ENCODE data around the gene NRG3.
"Not testable (repeated sequence)": the region's sequence is repeated elsewhere in the genome, so short reads cannot be mapped to it uniquely, and the experiment has no call there.

Gene NRG3

DNA sequence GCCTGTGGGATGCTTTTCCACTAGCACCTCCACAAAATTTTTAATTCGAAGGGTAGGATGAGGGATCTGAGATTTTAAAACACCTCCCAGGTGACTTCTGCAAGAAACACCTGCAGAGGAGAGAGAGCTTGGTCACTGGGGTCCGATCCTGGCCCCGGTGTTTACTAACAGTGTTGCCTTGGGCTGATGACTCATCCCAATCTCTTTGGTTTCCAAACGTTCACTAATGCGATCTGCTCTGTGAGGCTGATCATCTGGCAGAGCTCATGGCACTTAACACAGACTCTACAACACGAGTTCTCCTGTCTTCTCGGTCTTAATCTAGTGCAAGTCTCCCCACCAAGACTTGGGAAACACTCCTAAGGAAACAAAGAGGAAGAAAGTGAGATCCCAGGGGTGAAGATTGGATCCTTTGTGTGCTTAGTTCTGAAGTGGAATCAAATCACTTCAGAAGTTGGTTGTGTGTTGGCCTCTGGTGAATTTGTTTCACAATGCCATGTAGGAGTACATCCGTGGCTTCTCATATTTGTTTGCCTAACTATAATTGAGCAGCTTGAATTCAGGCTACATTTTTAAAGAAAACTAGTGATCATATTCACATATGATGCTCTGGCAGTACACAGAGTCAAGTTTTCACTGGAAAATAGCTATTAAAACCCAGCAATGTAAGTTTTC, 407.9 kb downstream of the NRG3 start:
- no peak for DNase-seq (ENCODE audit: low read depth)

DNA sequence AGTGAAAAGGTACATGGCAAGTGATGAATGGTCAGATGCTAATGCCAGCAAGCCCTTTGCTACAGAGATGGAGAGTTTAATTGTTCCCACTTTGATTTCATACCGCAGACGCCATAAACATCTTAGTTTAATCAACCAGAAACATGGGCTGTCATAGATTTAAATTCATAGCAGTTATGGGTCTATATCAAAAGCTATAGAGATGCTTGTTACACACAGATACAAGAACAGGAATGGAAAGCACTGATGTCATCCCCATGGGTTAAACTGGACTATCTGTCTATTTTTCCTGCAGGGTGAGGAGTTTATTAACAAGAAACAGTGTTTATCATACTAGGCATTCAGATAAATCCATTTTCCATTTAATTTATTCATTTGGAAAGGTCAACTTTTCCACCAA, 409.2 kb downstream of the NRG3 start:
- DNase-seq (ENCODE audit: low read depth): no peak

DNA sequence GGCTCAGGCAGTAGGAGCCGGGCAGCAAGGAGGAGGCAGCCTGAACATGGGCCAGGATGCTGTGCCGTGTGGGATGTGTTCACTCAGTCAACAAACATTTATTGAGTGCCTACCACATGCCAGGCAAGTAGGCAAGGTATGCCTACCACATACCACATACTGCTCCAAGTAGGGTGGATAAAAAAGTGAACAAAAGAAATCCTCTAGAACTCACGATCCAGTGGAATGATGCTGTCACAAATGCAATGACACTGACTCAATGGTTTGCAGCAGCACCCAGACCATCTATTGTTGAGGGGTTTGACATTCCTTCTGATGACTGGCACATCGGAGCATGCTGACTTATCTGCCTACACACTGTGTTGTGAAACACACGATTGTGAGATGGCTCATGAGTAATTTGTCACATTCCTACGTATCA, 413.5 kb downstream of the NRG3 start:
- no peak for DNase-seq (ENCODE audit: low read depth)

- DNase-seq (ENCODE audit: low read depth): no peak
Measured at GRCh38 chr10:82289945-82290344, 415.0 kb downstream of the NRG3 start.

GRCh38 chr10:82294874-82295378, 419.9 kb downstream of the NRG3 start:
- DNase-seq (ENCODE audit: low read depth): no peak

GRCh38 chr10:82308641-82309040, 433.6 kb downstream of the NRG3 start:
- DNase-seq (ENCODE audit: low read depth): no peak

- DNase-seq (ENCODE audit: low read depth): no peak
Measured at GRCh38 chr10:82310839-82311238, 435.8 kb downstream of the NRG3 start.

GRCh38 chr10:82313401-82313800, 438.4 kb downstream of the NRG3 start:
- no peak for DNase-seq (ENCODE audit: low read depth)

GRCh38 chr10:82318534-82318933, 443.5 kb downstream of the NRG3 start:
- no peak for DNase-seq (ENCODE audit: low read depth)

DNA sequence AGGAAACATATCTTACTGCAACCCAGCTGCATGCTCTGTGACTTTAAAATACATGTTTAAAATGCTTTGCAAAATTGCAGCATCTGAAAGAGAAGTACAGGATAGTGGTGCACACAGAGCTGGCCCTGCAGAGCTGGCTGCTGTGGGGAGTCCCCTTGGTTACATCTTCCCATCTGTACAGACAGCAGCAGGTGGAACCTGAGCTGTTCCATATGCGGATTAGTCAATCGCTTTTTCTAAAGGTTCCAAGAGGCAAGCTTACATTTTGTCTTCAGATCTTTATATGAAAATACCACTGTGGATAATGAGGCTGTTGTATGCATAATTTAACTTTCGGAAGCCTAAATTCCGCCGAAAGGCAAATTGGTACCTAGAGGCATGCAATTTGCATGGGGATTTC, 444.1 kb downstream of the NRG3 start:
- no peak for DNase-seq (ENCODE audit: low read depth)

GRCh38 chr10:82319562-82319961, 444.6 kb downstream of the NRG3 start:
- no peak for DNase-seq (ENCODE audit: low read depth)

- no peak for DNase-seq (ENCODE audit: low read depth)
Measured at GRCh38 chr10:82321724-82322123, 446.7 kb downstream of the NRG3 start.

- DNase-seq (ENCODE audit: low read depth): no peak
Measured at GRCh38 chr10:82331716-82332115, 456.7 kb downstream of the NRG3 start.

GRCh38 chr10:82335831-82336230, 460.8 kb downstream of the NRG3 start:
- no peak for DNase-seq (ENCODE audit: low read depth)

GRCh38 chr10:82340166-82340565, 465.2 kb downstream of the NRG3 start:
- DNase-seq (ENCODE audit: low read depth): no peak

- not testable (repeated sequence) for DNase-seq (ENCODE audit: low read depth)
Measured at GRCh38 chr10:82349590-82349989, 474.6 kb downstream of the NRG3 start.

GRCh38 chr10:82353381-82353780, 478.4 kb downstream of the NRG3 start:
- DNase-seq (ENCODE audit: low read depth): no peak

- DNase-seq (ENCODE audit: low read depth): no peak
Measured at GRCh38 chr10:82358486-82359099, 483.6 kb downstream of the NRG3 start.

DNA sequence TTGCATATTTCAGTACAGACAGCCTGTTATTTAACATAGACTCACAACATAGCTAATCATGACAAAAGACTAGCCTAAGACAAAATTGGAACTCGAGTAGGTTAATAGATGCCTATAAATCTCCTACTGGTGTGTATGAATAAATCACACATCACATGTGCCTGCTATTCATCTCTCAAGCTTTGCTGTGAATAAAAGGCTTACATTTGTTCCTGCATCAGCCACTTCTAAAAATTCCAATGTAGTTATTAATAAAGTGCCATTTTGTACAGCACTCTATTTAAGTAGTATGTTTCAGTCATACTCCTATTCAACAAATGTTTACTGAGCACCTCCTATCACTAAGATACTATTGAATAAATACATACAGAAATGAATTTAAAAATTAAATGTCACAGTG, 486.3 kb downstream of the NRG3 start:
- no peak for DNase-seq (ENCODE audit: low read depth)

DNA sequence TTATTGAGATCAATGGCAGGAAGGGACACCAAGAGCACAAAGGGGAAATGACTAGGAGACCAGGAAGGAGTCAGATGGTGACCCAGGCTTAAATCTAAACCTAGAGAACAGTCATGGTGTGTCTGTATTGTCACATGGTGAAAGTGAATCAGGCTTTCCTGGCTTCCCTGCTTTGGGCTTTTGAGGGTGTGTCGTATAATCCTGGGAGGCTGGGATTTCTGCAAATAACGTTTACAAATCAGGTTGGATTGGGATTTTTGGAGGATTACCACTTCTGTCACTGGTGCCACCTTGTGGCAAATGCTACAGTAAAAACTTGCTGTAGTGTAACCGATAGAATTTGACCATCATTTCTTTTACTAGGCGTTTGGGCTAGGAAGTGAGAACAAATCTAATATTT, 502.6 kb downstream of the NRG3 start:
- no peak for DNase-seq (ENCODE audit: low read depth)

DNA sequence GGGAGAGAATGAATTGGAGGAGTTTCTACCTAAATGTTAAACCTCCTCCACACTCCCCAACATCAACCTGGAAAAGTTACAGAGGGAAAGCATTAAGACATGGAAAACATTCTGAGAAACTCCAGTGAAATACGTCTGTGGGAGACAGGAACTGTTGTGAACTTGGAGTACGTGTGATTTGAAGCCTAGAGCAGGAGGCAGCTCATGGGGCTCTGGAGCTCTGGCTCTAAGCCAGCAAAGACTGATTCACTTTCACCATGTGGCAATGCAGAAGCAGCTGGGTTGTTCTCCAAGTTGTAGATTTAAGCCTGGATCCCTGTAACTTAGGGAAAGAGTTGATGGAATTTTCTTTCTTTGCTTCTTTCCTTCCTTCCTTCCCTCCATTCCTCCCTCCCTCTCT, 503.2 kb downstream of the NRG3 start:
- DNase-seq (ENCODE audit: low read depth): no peak

DNA sequence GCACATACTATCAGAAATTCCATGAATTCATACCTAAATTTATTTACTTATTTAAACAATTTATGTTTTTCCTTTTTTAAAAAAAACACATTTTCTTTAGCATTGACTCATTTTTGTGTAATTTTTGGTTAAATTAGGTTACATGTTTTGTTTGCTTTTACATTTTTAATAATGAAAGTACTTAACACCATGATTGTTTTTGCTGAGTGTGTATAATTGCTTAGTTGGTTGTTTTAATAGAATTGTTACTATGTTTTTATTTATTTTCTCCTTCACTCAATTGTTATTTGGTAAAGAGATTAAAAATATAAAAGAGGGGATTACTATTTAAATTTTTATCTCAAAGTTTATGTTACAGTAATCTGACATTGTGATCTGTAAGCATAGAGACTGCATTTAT, 508.4 kb downstream of the NRG3 start:
- no peak for DNase-seq (ENCODE audit: low read depth)

DNA sequence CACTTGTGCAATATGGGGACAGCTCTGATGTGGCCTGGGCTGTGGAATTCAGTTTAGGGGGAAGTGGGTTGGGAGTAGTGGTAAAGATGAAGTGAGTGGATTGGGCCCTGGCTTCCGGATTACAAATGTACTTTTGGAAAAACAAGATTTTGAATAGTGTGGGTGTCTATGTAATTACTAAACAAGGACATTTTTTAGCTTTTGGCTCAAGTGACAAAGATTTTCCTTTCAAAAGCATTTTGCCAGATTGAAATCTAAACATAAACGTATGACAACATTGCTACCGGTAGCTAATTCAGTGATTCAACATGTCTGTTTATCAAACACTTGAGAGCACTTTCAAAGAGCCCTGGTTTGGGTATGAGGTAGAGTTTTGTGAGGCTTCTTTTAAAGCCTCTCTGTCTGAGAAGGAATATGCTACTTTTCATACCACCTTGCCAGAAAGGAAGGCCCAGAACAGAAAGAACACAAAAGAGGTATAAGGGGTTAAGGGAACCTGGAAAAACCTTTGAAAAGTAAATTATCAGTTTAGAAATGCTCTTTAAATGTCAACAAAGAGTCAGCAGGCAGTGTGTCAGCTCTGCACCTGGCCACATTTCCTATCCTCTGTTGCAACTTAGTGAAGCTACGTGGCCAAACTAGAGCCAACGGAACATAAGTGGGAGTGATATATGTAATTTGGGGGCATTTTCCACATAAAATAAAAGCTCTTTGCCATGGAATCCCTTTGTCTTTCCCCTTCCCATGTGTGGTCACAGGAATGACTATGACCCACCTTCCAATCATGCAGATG, 516.1 kb downstream of the NRG3 start:
- no peak for DNase-seq (ENCODE audit: low read depth)
